Gastrocnemius medialis (tissue), 4 donors: ENCODE measurements around the gene FFAR3. TPM values are rescaled to one million over a fixed set of nuclear protein-coding genes. Genes with fewer than 3 reads are reported as not detected.

Source experiments
- ATAC-seq, 2 donors: fragments of 150-250 bp; one replicate each; pipeline ENCODE4 v1.9.1; 2016
- DNase-seq, 2 donors: peaks; one replicate each; pipeline ENCODE4 v3.0.0-alpha.2; 2019
- H3K27ac ChIP-seq, 4 donors: fragments of 200-600 bp; sonication (generic); 1 replicate in 1 of 4; 2 replicates in 3 of 4; pipeline ENCODE4 v1.5.1; 2016 to 2018; ENCODE audit warnings: mild to moderate bottlenecking in 2 of 4, moderate library complexity in 1 of 4
- H3K27me3 ChIP-seq, 3 donors: fragments of 200-600 bp; sonication (generic) in 2 of 3; 1 replicate in 1 of 3; 2 replicates in 2 of 3; pipeline versions ENCODE4 v1.5.1 to v1.6.0; 2016 to 2019; ENCODE audit warnings: mild to moderate bottlenecking in 1 of 3, moderate library complexity in 1 of 3
- H3K36me3 ChIP-seq, 2 donors: fragments of 200-600 bp; sonication (generic) in 1 of 2; one replicate each; pipeline ENCODE4 v1.5.1; 2017 to 2018
- H3K4me1 ChIP-seq, 2 donors: fragments of 200-600 bp; sonication (generic) in 1 of 2; one replicate each; pipeline ENCODE4 v1.5.1; 2016 to 2017; ENCODE audit warnings: mild to moderate bottlenecking in 2 of 2
- H3K4me3 ChIP-seq, 4 donors: fragments of 200-600 bp; sonication (generic) in 3 of 4; 1 replicate in 1 of 4; 2 replicates in 3 of 4; pipeline ENCODE4 v1.5.1; 2016 to 2019; ENCODE audit warnings: mild to moderate bottlenecking in 2 of 4
- H3K9me3 ChIP-seq, 3 donors: fragments of 200-600 bp; sonication (generic) in 2 of 3; 1 replicate in 1 of 3; 2 replicates in 2 of 3; pipeline ENCODE4 v1.5.1; 2016 to 2019
- CTCF ChIP-seq, 5 experiments: fragments of 450-650 bp in 3 of 5; fragments of 200-600 bp in 2 of 5; sonication (generic) in 2 of 5; IDR thresholded peaks in 4 of 5; conservative IDR thresholded peaks in 1 of 5; 1 replicate in 4 of 5; 2 replicates in 1 of 5; pipeline ENCODE4 v1.5.1; 2016 to 2019; ENCODE audit warnings: antibody characterized with exemption in 5 of 5, mild to moderate bottlenecking in 3 of 5, moderate library complexity in 3 of 5
- POLR2A ChIP-seq, 2 donors: fragments of 450-650 bp; IDR thresholded peaks; one replicate each; pipeline ENCODE4 v1.6.1; 2017; ENCODE audit warnings: antibody characterized with exemption in 2 of 2, mild to moderate bottlenecking in 2 of 2, moderate library complexity in 2 of 2
- in situ Hi-C, 4 donors: fragments of 200-750 bp; cut with MboI; loops; one replicate each; pipeline versions ENCODE4 v1.15.0 to v1.8.0; 2017; ENCODE audit warnings: low sequenced_read_pairs in 4 of 4
- intact Hi-C: fragments of 100-400 bp; cut with DNase I; formaldehyde crosslinking; loops from one replicate; pipeline ENCODE4 v1.15.1; 2023; ENCODE audit warnings: low total_unique reads
- total RNA-seq, 4 donors: library from RNA; depleted of rRNA; stranded (reverse); fragments of >200 nt; gene quantifications; one replicate each; pipeline versions ENCODE4 v1.1.0 to v1.2.3, GENCODE V29; 2016

The FFAR3 gene
- total RNA-seq = not detected

DNA sequence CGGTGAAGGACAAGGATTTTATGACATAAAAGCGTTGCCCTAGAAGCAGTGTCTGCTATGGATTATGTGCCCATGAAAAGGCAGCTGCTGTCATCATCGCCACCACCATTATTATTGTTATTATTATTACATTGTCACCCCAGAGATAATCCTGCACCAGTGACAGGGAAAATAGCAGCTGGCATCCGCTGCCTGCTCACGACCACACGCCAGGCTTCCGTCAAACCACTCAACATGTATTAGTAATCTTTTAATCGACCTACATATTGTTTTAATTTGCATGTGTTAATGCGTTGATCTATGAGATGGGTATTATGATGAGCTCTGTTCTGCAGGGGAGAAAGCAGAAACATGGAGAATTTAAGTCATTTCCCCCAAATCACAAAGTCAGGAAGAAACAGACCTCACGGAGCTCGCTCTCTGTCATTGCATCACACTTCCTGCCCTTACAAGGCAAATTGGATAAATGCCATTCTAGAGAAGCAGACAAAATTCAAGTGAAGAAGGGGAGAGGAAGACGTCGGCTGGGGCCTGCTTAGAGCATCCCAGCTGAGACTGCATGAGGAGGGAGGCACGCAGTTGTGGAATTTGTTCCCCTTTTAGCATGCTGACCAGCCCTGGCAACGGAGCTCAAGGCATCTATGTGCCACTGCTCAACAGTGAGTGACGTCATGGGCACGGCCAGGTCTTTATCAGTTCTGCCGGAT lies at the start of gene FFAR3:
TSS of gene FFAR3 (plus strand) at position 594 of the 707 bp plus-strand sequence. CDS start 431 bp downstream, outside the sequence.
- DNase-seq = peak; percentile 5 to 17

DNA sequence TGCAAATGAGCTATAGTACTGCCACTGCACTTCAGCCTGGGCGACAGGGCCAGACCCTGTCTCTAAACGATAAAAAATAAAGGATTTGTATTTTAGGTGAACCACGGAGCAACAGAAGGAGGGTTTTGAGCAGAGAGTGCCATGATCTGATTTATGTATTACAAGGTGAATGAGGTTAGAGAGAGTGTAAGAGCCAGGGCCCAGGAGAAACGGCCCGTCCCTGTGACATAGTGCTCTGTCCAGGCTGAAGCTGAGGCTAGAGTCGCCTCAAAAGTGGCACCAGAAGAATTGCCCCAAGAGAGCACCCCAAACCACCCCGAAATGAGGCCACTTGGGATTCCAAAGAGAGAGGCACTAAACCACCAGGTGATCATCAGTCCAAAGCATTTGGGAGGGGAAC lies 49.4 kb upstream of the FFAR3 start:
- no peaks in the 10 kb centered on the region for H3K9me3 ChIP-seq
- no peak for TF ChIP-seq POLR2A (IDR thresholded peaks at IDR 0.05)
- TF ChIP-seq CTCF (IDR thresholded peaks at IDR 0.05 in 4 of 5, conservative IDR thresholded peaks at IDR 0.05 in 1 of 5) = no peak
- no peaks in the 10 kb centered on the region for H3K36me3 ChIP-seq
- no peaks in the 10 kb centered on the region for H3K4me1 ChIP-seq
- ATAC-seq (no peak), DNase-seq (no peak)
- H3K27ac ChIP-seq = no peak overlapping the region
- intact Hi-C loops = no loop called here
- peaks cover 0 to 6% (median under 1%) of the 10 kb centered on the region in 3 donors for H3K27me3 ChIP-seq
- in situ Hi-C loops = no loop called here
- H3K4me3 ChIP-seq = no peak overlapping the region

More for the DNA sequence above, at the start of gene FFAR3:
- Histone ChIP-seq H3K4me3 (no peak within 1 kb of the TSS), H3K27me3 (no peaks in the 10 kb centered on the region), H3K9me3 (no peaks in the 10 kb centered on the region), H3K4me1 (no peaks in the 10 kb centered on the region), H3K36me3 (no peaks in the 10 kb centered on the region), H3K27ac (no peak within 1 kb of the TSS)
- no peak for TF ChIP-seq CTCF (IDR thresholded peaks at IDR 0.05 in 4 of 5, conservative IDR thresholded peaks at IDR 0.05 in 1 of 5)
- intact Hi-C loops = loop anchor here (10.0 kb wide), 1 partner anchor 137 kb away; the partner anchor contains the start of gene KRTDAP
- ATAC-seq = no peak
- in situ Hi-C loops = loop anchor here in 1 of 4 donors (10.0 kb wide), 1 partner anchor 117 kb away; no protein-coding TSS in a partner anchor

DNA sequence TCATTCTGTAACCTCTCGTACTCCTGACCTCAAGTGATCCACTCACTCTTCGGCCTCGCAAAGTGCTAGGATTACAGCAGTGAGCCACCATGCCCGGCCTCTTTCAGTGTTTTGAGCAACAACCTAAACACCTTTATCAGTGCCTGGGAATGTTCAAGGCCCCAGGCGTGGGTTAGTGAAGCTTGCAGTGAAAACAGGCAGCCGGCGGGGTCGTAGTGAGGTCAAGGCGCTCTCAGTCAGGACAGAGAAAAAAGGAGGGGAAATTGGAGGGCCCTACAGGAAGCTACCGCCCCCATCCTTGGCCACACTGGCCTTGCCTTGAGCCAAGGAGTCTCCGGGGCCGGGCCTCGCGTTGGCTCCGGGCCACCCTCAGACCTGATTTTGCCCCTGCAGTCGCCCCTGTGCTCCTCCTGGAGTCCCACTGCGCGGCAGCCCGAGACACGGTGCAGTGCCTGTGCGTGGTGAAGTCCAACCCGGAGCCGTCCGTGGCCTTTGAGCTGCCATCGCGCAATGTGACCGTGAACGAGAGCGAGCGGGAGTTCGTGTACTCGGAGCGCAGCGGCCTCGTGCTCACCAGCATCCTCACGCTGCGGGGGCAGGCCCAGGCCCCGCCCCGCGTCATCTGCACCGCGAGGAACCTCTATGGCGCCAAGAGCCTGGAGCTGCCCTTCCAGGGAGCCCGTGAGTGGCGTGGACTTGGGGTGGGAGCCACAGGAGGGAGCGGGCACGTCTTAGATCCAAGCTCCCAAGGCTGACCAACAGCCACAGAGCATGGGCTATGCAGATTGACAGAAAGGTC lies 48.6 kb upstream of the FFAR3 start:
- intact Hi-C loops = no loop called here

GRCh38 chr19:35310331-35310730 lies 47.9 kb upstream of the FFAR3 start:
- intact Hi-C loops = no loop called here
- H3K27ac ChIP-seq = no peak overlapping the region
- no peaks in the 10 kb centered on the region for H3K27me3 ChIP-seq
- no peak overlapping the region for H3K4me3 ChIP-seq
- no peak for DNase-seq
- in situ Hi-C loops = no loop called here
- no peaks in the 10 kb centered on the region for H3K4me1 ChIP-seq
- no peaks in the 10 kb centered on the region for H3K9me3 ChIP-seq
- TF ChIP-seq CTCF (IDR thresholded peaks at IDR 0.05 in 4 of 5, conservative IDR thresholded peaks at IDR 0.05 in 1 of 5) (no peak), POLR2A (IDR thresholded peaks at IDR 0.05) (no peak)
- H3K36me3 ChIP-seq = no peaks in the 10 kb centered on the region
- no peak for ATAC-seq

More for the DNA sequence above, 48.6 kb upstream of the FFAR3 start:
- Histone ChIP-seq H3K36me3 (no peaks in the 10 kb centered on the region), H3K9me3 (no peaks in the 10 kb centered on the region), H3K27me3 (peaks cover 0 to 3% (median 0%) of the 10 kb centered on the region in 3 donors), H3K27ac (no peak overlapping the region), H3K4me3 (no peak overlapping the region), H3K4me1 (no peaks in the 10 kb centered on the region)
- DNase-seq (no peak), ATAC-seq (no peak)
- in situ Hi-C loops = no loop called here
- TF ChIP-seq CTCF (IDR thresholded peaks at IDR 0.05 in 4 of 5, conservative IDR thresholded peaks at IDR 0.05 in 1 of 5) (no peak), POLR2A (IDR thresholded peaks at IDR 0.05) (no peak)
